GM15510 (cell line): Measurements from ENCODE around the gene LONRF3.

Experiments used
- POLR2A ChIP-seq: IDR thresholded peaks from 3 replicates; pipeline ENCODE4 v1.6.1; 2011; ENCODE audit warnings: borderline replicate concordance; ENCODE audit not compliant: insufficient read length; ENCODE audit errors: extremely low read depth

LONRF3 gene

DNA sequence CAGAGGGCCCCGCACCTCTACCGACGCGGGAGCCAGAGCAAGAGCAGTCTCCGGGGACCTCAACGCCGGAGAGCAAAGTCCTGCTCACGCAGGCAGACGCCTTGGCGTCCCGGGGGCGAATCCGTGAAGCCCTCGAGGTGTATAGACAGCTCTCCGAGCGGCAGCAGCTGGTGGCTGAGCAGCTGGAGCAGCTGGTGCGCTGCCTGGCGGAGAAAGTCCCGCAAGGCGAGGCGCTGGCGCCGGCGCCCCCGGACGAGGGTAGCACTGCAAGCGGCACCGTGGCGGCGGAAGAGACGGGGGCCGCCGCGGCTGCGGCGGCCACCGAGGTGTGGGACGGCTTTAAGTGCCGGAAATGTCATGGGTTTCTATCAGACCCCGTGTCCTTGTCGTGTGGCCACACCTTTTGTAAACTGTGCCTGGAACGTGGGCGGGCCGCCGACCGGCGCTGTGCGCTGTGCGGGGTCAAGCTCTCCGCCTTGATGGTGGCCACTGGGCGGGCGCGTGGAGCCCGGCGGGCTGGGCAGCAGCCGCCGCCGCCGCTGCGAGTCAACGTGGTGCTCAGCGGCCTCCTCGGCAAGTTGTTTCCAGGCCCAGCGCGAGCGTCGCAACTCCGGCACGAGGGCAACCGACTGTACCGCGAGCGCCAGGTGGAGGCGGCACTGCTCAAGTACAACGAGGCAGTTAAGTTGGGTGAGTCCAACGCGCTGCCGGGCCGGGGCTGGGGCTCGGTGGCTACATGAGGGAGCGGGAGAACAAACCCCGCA is 672 bp downstream of the LONRF3 start:
- no peak for TF ChIP-seq POLR2A

DNA sequence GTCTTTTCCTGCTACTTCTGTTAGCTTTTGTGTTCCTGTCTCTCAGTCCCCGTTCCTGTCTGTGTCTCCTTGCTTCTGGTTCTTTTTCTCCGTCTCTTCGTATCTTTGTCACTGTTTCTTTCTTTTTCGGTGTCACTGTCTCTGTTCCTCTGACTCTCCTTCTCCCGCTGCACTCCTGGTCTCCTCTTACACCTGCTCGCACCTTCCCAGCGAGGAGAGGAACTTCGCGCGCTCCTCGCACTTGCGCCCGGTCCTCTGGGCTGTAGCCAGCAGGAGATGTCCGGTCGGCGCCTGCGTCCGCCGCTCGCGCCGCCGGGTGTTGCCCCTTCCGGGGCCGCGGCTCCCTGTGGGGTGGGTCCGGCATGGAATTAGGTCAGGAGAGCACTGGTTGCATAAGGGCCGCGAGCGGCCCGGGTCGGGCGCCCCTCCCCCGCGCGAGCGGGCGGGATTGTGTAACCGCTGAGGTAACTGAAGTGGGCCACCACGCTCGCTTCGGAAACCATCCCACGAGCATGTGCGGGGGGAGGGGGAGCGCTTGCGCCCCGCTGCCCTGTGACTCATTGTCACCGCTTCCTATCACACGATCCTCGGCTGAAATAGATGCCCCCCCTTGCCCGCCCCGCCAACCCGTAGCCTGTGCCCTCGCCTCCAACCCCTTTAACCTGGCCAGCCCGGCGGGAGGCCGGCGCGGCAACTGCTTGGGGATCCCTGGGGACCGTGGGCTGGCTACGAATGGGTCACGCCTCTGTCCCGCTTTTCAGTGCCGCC is 1.6 kb downstream of the LONRF3 start:
- TF ChIP-seq POLR2A: no peak

DNA sequence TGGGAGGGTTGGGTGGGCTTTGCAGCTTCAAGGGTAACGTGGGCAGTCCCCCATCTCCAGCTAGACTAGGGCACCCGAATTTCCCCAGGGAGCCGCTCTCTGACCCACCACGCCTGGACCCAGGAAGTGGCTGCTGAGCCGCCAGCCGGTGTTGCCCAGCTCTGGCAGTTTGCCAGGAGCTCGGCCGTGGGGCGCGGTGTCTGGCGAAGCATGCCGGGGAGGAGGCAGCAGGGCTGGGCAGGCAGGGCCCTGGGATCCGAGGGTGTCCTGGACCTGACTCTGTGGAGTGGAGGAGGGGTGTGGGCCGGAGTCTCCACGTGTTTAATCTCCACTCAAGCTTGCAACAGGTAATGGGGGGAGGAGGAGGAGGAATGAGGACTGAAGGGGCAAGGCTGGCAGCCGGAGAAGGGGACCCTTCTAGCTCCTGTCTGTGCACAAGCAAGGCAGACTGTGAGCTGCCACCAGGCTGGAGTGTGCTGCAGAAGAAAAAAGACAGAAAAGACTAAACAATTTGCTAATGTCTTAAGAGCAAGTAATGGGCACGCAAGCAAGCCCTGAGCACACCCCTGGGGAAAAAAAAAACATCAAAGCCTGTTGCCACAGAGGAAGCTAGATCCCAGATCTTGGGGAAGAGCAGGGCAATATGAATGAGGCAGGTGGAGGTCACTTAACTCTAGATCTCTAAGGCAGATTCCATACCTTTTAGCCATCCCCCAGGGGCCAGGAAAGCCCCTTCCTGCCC is 2.4 kb downstream of the LONRF3 start:
- no peak for TF ChIP-seq POLR2A

DNA sequence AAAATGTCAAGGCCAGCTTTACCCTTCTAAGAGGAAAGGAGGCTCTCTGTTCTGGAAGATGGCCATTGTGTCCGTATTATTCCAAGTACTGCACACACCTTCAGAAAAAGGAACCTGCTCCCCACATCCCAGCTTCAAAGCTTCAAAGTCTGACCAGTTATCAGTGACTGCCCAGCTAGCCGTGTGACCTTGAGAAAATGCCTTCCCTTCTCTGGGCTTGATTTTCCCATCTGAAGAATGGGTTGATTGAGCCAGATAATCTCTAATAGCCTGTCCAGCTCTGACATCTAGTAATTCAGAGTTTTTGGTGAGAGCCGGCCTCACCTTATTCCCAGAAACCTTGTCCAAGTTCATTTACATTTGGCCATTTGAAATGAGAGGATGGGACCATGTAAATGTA is 3.0 kb downstream of the LONRF3 start:
- TF ChIP-seq POLR2A: no peak

DNA sequence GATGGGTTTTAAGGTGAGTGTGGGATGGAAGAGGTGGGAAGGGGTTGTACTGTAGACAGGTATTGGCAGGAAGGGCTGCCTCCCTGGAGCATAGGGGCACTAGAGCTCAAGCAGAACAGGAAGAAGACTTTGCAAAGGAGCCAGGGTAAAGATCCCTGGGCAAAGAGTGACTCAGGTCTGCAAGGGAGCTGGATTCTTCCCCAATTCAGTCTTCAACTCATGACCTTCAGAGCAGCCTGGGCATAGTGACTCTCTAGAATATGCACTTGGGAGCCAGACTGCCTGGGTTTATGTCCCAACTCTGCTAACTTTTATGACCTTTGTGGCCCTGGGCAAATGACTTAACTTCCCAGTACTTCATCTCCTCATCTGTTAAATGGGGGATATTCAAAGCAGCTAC is 4.0 kb downstream of the LONRF3 start:
- no peak for TF ChIP-seq POLR2A

DNA sequence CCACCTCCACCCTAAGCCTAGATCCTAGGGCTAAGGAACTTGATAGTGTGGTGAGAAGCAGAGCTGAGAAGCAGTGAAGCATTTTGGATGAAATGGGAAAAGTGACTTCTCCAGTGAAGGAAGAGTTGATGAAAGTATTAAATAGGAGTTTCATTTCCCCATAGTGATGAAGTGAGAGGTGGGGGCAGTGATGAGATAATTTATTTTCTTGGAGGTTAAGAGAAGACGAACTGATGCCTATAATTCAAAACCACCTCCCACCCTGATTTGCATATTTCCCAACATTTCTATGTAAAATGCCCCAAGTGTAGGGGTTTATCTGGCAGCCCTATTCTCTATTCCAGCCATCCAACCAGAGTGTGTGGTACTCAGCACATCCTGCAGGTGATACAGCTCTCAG is 6.3 kb downstream of the LONRF3 start:
- no peak for TF ChIP-seq POLR2A

DNA sequence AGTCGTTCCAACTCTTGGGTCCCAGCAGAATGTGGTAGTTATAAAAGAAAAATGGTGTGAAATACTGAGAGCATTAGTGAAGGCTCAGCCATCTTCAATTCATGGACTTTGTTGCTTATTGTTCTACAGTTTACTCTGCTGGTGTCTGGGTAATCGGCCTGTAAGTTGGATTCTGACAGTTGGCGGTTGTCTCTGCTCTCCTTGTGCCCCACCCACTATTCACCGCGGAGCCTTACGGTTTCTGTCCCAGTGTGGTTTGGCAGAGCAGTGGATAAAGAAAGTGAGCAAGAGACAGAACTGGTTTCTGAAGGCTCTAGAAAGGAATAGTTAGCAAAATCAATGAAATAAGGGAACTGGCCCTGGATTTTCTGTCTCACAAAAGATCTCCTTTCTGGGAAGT is 9.1 kb downstream of the LONRF3 start:
- no peak for TF ChIP-seq POLR2A

DNA sequence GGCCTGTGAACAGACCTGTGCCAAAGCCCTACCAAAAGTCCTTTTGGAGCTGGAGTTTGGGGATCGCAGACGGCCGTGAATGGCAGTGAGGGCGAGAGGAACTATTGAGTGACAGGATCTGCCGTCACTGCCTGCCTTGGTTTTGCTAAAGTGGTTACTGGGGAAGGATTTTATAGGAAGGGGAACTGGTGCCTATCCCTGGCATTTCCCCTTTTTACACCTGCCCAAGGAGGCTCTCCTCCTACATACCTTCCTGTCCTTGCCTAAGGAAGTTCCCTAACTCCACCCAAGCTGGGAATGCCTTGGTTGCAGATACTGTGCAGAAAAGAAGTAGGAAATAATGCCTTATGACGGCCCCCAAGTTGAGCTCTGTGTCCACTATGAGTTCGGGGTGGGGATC is 14.5 kb downstream of the LONRF3 start:
- no peak for TF ChIP-seq POLR2A

DNA sequence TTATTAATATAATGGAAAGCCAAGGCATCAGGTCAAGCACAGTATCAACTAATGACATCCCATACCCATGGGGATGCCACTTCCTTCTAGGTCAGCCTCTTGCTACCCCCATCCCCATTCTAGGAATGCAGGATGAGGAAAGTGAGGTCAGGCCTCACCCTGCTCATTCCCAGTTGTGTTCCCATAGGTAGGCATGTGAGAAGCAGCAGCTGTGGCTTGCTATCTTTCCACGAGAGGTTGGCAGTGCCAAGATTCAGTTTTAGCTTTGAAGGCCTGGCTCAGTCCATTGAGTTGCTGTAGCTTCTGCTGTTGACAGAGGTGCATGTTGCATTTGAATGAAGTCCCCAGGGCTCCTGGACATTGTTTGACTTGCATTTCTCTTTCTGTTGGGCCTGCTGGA is 15.5 kb downstream of the LONRF3 start:
- TF ChIP-seq POLR2A: no peak

DNA sequence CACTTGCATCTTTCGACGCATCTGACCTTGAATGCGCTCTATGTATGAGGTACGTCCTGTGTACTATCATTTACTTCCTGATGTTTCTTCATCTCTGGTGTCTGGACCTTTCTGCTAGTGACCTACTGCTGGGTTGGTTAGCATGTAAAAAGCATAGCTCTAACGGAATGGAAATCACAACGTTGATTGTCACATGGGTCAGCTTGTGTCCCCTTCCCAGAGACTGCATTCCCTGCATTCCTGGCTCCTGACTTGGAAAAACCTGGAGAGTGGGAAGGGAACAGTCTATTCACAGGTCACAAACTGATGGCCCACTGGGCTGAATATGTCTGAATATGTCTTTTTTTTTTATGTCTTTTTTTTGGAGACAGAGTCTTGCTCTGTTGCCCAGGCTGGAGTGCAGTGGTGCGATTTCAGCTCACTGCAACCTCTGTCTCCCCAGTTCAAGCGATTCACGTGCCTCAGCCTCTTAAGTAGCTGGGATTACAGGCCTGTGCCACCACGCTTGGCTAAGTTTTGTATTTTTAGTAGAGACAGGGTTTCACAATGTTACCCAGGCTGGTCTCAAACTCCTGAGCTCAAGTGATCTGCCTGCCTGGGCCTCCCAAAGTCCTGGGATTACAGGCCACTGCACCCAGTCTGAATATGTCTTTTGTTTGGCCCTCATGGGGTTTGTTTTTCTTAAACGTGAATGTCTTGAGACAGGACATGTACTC is 16.3 kb downstream of the LONRF3 start:
- no peak for TF ChIP-seq POLR2A

DNA sequence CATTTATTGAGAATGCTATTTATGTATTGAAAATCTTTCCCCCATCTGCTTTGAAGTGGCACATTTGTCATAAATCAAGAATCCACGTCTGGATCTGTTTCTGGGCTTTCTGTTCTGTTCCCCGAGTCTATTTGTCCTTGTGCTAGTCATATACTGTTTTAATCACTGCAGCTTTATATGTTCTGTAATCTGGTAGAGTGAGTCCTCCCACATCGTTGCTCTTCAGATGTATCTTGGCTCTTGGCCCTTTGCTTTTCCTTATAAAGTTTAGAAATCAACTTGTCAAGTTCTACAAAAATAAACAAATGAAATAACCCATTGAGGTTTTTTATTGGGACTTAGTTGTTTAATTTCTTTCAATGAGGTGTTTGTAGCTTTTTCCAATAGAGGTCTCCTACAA is 29.0 kb downstream of the LONRF3 start:
- no peak for TF ChIP-seq POLR2A

DNA sequence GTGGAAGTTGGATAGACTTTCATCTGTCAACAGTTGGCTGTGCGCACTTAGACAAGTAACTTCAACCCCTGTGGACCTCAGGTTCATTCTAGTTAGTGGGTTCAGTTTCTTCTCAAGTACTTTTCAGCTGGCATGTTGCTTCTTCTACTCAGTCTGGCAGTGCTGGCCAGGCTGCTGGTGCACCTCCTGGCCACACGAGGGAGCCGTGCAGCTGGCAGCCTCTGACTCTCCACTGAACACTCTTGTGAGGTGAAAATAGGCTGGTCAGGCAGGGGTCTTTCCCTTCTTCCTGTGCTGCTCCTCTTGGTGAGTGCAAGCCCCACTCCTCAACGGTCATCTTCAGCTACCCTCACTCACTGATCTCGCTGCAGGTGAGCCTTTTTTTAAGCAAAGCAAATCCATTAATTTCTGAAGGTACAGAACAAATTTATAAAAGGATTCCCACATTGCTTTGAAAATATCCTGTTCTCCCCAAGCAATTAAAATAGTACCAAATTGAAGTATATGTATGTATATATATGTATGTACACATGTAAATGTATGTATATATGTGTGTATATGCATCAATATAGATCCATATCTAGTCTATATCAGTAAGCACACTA is 30.6 kb downstream of the LONRF3 start:
- no peak for TF ChIP-seq POLR2A

DNA sequence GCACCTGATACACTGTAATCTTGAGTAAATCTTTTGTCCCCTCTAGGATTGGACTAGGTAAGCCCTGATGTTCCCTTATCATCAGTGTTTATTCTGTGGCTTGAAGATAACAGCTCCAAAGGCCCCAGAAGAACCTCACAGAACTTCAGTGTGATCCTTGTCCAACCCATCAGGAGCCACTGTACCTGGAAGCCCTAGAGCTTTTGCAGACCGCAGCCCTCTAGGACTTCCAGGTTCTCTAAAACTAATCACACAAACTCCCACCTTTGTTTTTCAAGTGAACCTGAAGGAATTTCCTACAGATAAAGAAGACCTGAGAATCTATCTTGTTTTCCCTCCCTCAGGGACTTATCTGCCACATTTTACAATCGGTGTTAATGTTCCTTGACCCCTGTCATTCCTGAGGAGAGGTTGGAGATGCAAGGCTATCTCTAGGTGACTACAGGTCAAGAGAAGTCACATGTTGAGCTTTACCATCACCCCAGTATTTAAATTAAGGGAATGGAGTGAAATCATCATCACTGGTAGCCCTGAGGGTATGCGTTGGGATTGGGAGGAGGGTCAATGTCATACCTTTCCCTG is 32.9 kb downstream of the LONRF3 start:
- TF ChIP-seq POLR2A: no peak

DNA sequence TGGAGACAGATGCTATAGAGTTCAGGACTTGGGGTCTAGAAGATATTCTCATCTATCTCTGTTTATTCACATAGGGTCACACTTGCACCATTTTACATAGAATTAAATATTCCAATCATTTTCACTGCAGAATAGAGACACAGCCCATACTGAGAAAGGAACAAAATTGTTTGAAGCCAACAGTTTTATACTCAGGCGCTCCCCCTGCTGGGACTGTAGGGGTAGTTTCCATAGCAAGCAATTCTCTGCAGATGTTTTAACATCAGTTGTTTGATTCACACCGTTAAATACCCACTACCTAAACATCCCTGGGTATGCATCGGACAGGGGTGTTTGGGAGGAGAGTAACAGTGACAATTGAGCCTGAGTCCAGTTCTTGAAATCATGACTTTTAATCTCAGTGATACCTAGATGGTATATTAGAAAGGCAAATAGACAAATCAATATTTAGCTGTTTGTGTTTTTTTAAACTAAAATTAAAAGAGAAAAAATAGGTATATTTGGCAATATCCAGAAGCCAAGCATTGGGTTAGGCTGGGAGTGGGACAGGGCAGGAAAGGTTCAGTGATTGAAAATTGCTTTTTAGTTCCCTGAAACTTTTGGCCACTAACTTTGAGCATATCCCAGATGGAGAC is 33.8 kb downstream of the LONRF3 start:
- TF ChIP-seq POLR2A: no peak
